ENCODE results near the gene EXOC6.
A peak's percentile ranks its signal among the peaks of the same experiment; 100 is the strongest.

Gene EXOC6

GRCh38 chr10:93066544-93066913 is 218.2 kb downstream of the EXOC6 start:
- no peak for DNase-seq

GRCh38 chr10:93067443-93068365 is 219.4 kb downstream of the EXOC6 start:
- DNase-seq = no peak

GRCh38 chr10:93068411-93069244 is 220.3 kb downstream of the EXOC6 start:
- DNase-seq = no peak

- no peak for DNase-seq
Observed at GRCh38 chr10:93069245-93069561, 220.9 kb downstream of the EXOC6 start.

DNA sequence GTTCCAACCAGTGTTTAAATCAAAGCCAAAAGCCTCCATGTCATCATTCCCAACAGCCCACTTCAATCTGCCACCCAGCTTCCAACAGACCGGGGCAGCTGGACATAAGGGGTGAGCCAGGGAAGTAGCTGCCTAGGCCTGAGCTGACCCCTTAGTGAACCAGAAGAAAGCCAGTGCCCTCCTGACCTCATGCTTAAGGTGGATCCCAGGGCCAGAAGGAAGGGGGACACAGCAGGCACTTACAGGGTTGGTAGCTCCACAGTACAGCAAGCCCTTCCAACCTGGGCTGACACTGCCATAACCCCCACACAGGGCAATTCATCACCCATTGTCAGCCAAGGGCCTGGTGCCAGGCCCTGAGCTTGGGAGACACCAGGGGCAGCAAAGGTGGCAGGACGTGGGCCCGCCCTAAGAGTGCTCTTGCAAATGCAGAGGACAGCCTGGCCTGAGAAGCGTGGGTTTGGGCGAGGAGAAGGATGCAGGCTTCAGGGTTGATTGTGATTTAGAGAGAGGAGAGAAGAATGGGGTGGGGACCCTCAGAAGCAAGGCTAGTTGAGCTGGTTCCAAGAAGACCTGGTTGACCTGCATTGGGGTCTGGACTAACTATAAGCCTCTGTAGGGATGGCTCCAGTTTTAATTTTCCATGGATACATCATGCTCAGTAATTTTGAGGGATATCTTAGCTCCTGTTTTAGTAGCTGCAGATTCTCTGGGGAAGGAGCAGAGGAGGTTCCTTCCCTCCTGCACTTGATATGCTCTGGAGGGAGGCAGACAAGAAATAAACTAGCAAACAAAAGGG is 222.3 kb downstream of the EXOC6 start:
- no peak for DNase-seq

DNA sequence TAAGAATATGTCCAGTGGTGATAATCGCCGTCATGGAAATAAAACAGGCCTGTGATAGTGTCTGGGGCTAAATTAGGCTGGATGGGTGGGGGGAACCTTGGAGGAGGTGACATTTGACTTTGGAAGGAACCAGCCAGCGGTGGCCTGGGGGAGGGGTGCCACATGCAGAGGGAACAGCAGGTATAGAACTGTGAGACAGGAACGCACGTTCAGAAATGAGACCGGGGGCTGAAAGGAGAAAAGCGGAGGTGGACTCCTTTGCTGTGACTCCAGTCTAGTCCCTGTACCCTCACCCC is 222.8 kb downstream of the EXOC6 start:
- no peak for DNase-seq

GRCh38 chr10:93071674-93072224 is 223.4 kb downstream of the EXOC6 start:
- DNase-seq = no peak

DNA sequence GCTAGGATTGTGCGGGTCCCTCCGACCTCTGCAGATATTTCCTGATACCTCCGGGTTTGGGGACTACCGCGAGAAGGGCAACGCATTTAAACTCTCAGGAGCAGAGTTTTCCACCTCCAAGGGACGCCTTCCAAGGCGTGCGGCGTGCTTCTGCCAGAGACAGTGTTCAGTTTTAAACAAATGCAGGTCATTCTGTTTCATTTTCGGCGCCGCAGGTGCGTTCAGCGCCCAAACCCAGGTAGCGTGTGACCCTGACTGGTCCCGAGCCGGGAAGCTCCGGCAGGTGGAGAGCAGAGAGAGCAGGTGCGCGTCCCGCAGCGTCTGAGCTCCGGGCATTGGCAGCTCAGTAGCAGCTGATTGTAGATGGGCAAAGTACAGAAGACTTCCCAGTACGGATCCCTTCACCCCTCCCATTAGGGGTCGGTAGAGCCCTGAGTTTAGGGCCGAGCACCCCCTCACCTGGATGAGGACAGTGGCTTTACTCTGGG is 223.9 kb downstream of the EXOC6 start:
- DNase-seq = no peak

- DNase-seq = no peak
Observed at GRCh38 chr10:93072713-93073538, 224.6 kb downstream of the EXOC6 start.

DNA sequence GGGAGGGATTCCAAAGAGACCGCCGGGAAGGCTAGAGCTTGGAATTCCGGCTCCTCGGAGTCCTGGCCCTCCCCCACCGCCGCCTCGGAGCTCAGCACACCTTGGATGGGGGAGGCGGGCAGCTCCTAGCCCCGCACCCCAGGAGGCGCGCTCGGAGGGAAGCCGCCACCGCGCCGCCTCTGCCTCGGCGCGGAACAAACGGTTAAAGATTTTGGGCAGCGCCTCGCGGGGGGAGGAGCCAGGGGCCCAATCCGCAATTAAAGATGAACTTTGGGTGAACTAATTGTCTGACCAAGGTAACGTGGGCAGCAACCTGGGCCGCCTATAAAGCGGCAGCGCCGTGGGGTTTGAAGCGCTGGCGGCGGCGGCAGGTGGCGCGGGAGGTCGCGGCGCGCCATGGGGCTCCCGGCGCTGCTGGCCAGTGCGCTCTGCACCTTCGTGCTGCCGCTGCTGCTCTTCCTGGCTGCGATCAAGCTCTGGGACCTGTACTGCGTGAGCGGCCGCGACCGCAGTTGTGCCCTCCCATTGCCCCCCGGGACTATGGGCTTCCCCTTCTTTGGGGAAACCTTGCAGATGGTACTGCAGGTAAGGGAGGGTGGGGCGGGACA is 225.3 kb downstream of the EXOC6 start, which contains the start of gene CYP26A1:
Gene CYP26A1, plus strand, starts transcription at position 355 of the 608 bp plus-strand sequence. Its CDS starts 42 bp downstream, at position 397.
- DNase-seq = no peak

DNA sequence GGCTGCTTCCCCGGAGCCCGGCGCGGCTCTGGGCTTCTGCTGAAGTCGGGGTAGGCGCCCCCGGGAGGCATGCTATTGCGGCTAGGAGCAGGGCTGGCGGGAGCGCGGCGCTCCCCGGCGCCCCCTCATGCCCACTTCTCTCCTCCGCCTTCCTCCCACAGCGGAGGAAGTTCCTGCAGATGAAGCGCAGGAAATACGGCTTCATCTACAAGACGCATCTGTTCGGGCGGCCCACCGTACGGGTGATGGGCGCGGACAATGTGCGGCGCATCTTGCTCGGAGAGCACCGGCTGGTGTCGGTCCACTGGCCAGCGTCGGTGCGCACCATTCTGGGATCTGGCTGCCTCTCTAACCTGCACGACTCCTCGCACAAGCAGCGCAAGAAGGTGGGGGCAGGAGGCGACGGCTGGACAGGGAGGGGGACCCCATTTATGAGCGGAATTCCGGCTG is 225.9 kb downstream of the EXOC6 start:
- no peak for DNase-seq

GRCh38 chr10:93074597-93075368 is 226.5 kb downstream of the EXOC6 start:
- no peak for DNase-seq

- DNase-seq = no peak
Observed at GRCh38 chr10:93075369-93076221, 227.3 kb downstream of the EXOC6 start.

- DNase-seq = no peak
Observed at GRCh38 chr10:93076871-93077270, 228.6 kb downstream of the EXOC6 start.

DNA sequence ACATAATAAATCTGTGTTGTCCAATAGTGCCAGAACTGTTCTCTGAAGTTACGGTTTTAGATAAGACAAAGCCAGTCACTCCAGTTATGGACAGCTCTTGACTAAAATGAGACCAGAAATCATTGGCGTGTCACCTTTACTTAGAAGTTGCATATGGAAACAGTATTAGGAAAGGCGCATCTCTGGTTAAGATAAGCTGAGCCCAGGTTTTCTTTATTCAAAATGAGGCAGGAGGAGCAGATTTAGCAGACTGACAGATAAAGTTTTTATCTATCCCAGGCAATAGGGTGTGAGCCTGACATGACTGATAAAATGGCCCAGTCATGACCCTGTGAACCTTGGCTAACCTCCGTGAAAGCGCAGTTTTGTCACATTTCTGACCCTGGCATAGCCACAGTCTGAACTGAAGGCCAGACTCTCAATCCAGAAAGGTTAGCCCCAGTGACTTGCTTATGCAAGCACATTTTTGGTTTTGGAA is 229.6 kb downstream of the EXOC6 start:
- DNase-seq = no peak

- DNase-seq = no peak
Observed at GRCh38 chr10:93079663-93080349, 231.5 kb downstream of the EXOC6 start.

DNA sequence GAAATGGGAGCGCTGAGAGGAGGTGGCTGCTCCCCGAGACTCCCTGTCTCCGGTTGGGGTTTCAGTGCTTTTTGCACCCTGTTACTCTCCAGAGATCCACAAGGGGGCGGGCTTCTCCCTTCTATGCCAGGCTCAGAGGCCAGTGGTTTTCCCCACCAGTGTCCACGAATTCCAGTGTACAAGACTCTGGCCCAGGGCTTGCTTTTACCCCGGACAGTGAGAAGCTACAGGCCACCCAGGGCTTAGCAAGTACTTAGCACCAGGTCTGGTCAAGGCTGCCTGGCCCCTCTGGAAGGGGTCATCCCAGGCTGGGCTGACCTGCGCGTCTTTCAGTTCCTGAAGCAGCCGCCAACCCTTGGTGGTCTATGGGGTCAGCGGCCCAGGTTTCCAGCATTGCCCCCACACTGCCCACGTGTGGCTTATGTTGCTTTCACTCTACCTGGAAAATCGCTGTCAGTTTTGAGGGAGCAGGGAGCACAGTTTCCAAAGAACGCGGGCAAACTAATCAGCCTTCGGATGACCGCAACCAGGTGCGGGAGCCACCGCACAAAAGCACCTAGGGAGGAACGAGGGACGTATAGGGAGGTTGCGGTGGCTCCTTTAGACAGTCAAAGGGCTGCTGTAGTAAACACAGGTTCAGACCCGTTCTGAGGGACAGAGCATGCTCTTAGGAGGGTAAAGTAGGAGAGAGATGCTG is 232.2 kb downstream of the EXOC6 start:
- peak; percentile 44 for DNase-seq

- DNase-seq = no peak
Observed at GRCh38 chr10:93081318-93081717, 233.0 kb downstream of the EXOC6 start.

All from stimulated activated CD4-positive, alpha-beta T cell treated with anti-CD3 and anti-CD28 coated beads, Interleukin-12 subunit alpha, Interleukin-12 subunit beta, amount 100 ng/mL, for 4 hours (primary cell).